Muscle of leg (tissue), 11 donors: ENCODE results near the gene NEK3. TPM values are rescaled to one million over a fixed set of nuclear protein-coding genes. Genes with fewer than 3 reads are reported as not detected.

Source experiments
- DNase-seq: peaks from one replicate; pipeline ENCODE4 v3.0.0; 2013
- H3K27ac ChIP-seq: one replicate; pipeline ENCODE4 v1.5.1; 2013; ENCODE audit warnings: mild to moderate bottlenecking, low read length, control low read depth
- H3K27me3 ChIP-seq: one replicate; pipeline ENCODE4 v1.6.1; 2013; ENCODE audit warnings: low read length; ENCODE audit not compliant: control insufficient read depth, insufficient read depth
- H3K36me3 ChIP-seq: one replicate; pipeline ENCODE4 v1.6.1; 2013; ENCODE audit warnings: low read length; ENCODE audit not compliant: control insufficient read depth, insufficient read depth
- H3K4me1 ChIP-seq: one replicate; pipeline ENCODE4 v1.6.1; 2013; ENCODE audit warnings: low read length; ENCODE audit not compliant: control insufficient read depth, insufficient read depth
- H3K4me3 ChIP-seq: one replicate; pipeline ENCODE4 v1.5.1; 2013; ENCODE audit warnings: low read length, control low read depth
- H3K9me3 ChIP-seq: replicated peaks from 2 replicates; pipeline ENCODE4 v1.6.1; 2013; ENCODE audit warnings: low read depth, low read length; ENCODE audit not compliant: control insufficient read depth
- WGBS: methylation state at CpG from one replicate; pipeline ENCODE4 v1.1.5; 2013; ENCODE audit warnings: missing lambda C conversion rate; ENCODE audit not compliant: insufficient coverage; 5-methylcytosine and 5-hydroxymethylcytosine counted together
- polyA plus RNA-seq, 8 donors: library from polyadenylated mRNA; unstranded; fragments of 120-200 nt; gene quantifications; one replicate each; pipeline versions ENCODE4 v1.2.1 to v1.2.3, GENCODE V29; 2013; ENCODE audit warnings: inconsistent platforms in 1 of 8, low replicate concordance in 1 of 8; ENCODE audit not compliant: insufficient read length in 8 of 8, insufficient read depth in 1 of 8
- total RNA-seq: library from RNA; stranded (reverse); fragments of 120-200 nt; gene quantifications from one replicate; pipeline ENCODE4 v1.2.4, GENCODE V29; 2013

NEK3 gene
- total and polyA plus RNA-seq, 9 donors: 8.4 to 22.4 (median 18.9) TPM

- DNase-seq: no peak
- Histone ChIP-seq H3K27me3 (no peaks in the 10 kb centered on the region), H3K4me1 (peaks cover 8% of the 10 kb centered on the region), H3K9me3 (no peaks in the 10 kb centered on the region), H3K27ac (no peak overlapping the region), H3K4me3 (no peak overlapping the region), H3K36me3 (peaks cover 2% of the 10 kb centered on the region)
- WGBS: no CpG with 5 or more reads among the region's 1 CpG
These were observed 2.6 kb downstream of the NEK3 start for GRCh38 chr13:52156724-52157261.

GRCh38 chr13:52155177-52155576, 4.2 kb downstream of the NEK3 start:
- no peak for DNase-seq
- peaks cover 8% of the 10 kb centered on the region for H3K36me3 ChIP-seq
- H3K27ac ChIP-seq: no peak overlapping the region
- no peaks in the 10 kb centered on the region for H3K9me3 ChIP-seq
- WGBS: no CpG with 5 or more reads among the region's 1 CpG
- H3K4me3 ChIP-seq: no peak overlapping the region
- no peaks in the 10 kb centered on the region for H3K27me3 ChIP-seq
- peaks cover 6% of the 10 kb centered on the region for H3K4me1 ChIP-seq

GRCh38 chr13:52147225-52147624, 12.2 kb downstream of the NEK3 start:
- Histone ChIP-seq H3K4me3 (no peak overlapping the region), H3K27me3 (no peaks in the 10 kb centered on the region), H3K36me3 (peaks cover 8% of the 10 kb centered on the region), H3K27ac (no peak overlapping the region), H3K4me1 (no peaks in the 10 kb centered on the region), H3K9me3 (no peaks in the 10 kb centered on the region)
- no CpG with 5 or more reads among the region's 1 CpG for WGBS
- no peak for DNase-seq

GRCh38 chr13:52141299-52141698, 18.1 kb downstream of the NEK3 start:
- no CpG with 5 or more reads among the region's 2 CpGs for WGBS
- no peak overlapping the region for H3K4me3 ChIP-seq
- H3K9me3 ChIP-seq: no peaks in the 10 kb centered on the region
- DNase-seq: no peak
- H3K4me1 ChIP-seq: no peaks in the 10 kb centered on the region
- no peaks in the 10 kb centered on the region for H3K27me3 ChIP-seq
- no peak overlapping the region for H3K27ac ChIP-seq
- peaks cover 24% of the 10 kb centered on the region for H3K36me3 ChIP-seq

- no peaks in the 10 kb centered on the region for H3K27me3 ChIP-seq
- no peak overlapping the region for H3K27ac ChIP-seq
- H3K36me3 ChIP-seq: peaks cover 32% of the 10 kb centered on the region
- H3K4me1 ChIP-seq: no peaks in the 10 kb centered on the region
- no peak for DNase-seq
- 79% methylated on average over 2 of the region's 3 CpGs for WGBS
- H3K4me3 ChIP-seq: no peak overlapping the region
- H3K9me3 ChIP-seq: no peaks in the 10 kb centered on the region
These were observed 21.9 kb downstream of the NEK3 start for GRCh38 chr13:52137489-52137888.

GRCh38 chr13:52136763-52137162, 22.6 kb downstream of the NEK3 start:
- no peak overlapping the region for H3K27ac ChIP-seq
- no peak for DNase-seq
- H3K4me3 ChIP-seq: no peak overlapping the region
- H3K27me3 ChIP-seq: no peaks in the 10 kb centered on the region
- H3K4me1 ChIP-seq: no peaks in the 10 kb centered on the region
- no peaks in the 10 kb centered on the region for H3K9me3 ChIP-seq
- H3K36me3 ChIP-seq: peaks cover 32% of the 10 kb centered on the region

GRCh38 chr13:52130641-52131040, 28.8 kb downstream of the NEK3 start:
- Histone ChIP-seq H3K9me3 (no peaks in the 10 kb centered on the region), H3K4me3 (no peak overlapping the region), H3K27ac (no peak overlapping the region), H3K27me3 (no peaks in the 10 kb centered on the region), H3K36me3 (peaks cover 16% of the 10 kb centered on the region), H3K4me1 (peaks cover 13% of the 10 kb centered on the region)
- DNase-seq: no peak

GRCh38 chr13:52128714-52129700, 30.4 kb downstream of the NEK3 start, which contains the start of gene NEK5:
TSS of gene NEK5 (minus strand) at chr13:52129073. CDS start at chr13:52127482, 1,591 bp downstream.
- Histone ChIP-seq H3K36me3 (peaks cover 14% of the 10 kb centered on the region), H3K27me3 (no peaks in the 10 kb centered on the region), H3K9me3 (no peaks in the 10 kb centered on the region), H3K27ac (peak within 1 kb of the TSS; percentile 35), H3K4me1 (peaks cover 13% of the 10 kb centered on the region), H3K4me3 (peak within 1 kb of the TSS; percentile 70)
- peak; percentile 66 for DNase-seq
- WGBS: 2% methylated on average over 58 of the region's 71 CpGs

- peak overlapping the region; percentile 70 for H3K4me3 ChIP-seq
- H3K4me1 ChIP-seq: peaks cover 13% of the 10 kb centered on the region
- no peaks in the 10 kb centered on the region for H3K9me3 ChIP-seq
- peak; percentile 83 for DNase-seq
- no peaks in the 10 kb centered on the region for H3K27me3 ChIP-seq
- peaks cover 8% of the 10 kb centered on the region for H3K36me3 ChIP-seq
- no peak overlapping the region for H3K27ac ChIP-seq
- WGBS: under 1% methylated on average over 20 of the region's 33 CpGs
These were observed 31.4 kb downstream of the NEK3 start for GRCh38 chr13:52127783-52128702.

- no peaks in the 10 kb centered on the region for H3K27me3 ChIP-seq
- H3K4me1 ChIP-seq: peaks cover 13% of the 10 kb centered on the region
- peak; percentile 61 for DNase-seq
- no peak overlapping the region for H3K27ac ChIP-seq
- H3K9me3 ChIP-seq: no peaks in the 10 kb centered on the region
- no peak overlapping the region for H3K4me3 ChIP-seq
- WGBS: no CpG with 5 or more reads among the region's 6 CpGs
- peaks cover 5% of the 10 kb centered on the region for H3K36me3 ChIP-seq
These were observed 32.0 kb downstream of the NEK3 start for GRCh38 chr13:52127378-52127777.
